ENCODE results near the gene CAMTA1. TPM values are rescaled to one million over a fixed set of nuclear protein-coding genes. Genes with fewer than 3 reads are reported as not detected.
"Not testable (repeated sequence)": the region's sequence is repeated elsewhere in the genome, so short reads cannot be mapped to it uniquely, and the experiment has no call there.

The CAMTA1 gene
- total RNA-seq, 1 donor from 2014 or later = 166 TPM

GRCh38 chr1:7302873-7303272 is 517.6 kb downstream of the CAMTA1 start:
- intact Hi-C loops (cut with micrococcal nuclease) = no loop called here
- ATAC-seq (no peak), DNase-seq (no peak)

DNA sequence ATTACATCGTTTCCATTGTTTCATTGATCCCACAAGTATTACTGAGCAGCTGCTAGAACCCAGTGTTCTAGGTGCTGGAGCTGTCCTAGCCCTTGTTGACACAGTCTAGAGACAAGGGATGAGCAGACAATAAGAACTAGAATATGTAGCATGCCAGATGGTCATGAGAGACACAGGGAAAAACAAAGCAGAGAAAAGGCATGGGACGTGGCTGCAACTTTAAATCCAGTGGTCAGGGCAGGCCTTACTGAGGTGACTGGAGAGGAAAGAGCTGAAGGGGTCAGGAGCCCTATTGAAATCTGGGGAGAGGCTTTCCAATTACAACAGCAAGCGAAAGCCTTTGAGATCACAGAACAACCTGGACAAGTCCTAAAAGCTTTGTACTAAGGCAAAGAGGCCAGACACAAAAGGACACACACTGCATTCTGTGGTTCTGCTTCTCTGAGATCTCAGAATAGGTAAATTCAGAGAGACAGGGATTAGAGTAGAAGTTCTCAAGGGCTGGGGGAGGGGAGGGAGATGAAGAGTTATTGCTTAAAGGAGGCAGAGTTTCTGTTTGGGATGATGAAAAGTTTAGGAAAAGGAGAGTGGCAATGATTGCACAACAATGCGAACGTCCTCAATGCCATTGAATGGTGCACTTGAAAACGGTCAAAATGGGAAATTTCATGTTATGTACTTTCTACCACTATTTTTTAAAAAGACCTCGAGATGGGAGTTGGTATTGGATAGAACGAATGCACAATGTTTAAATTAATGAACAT is 518.5 kb downstream of the CAMTA1 start:
- ATAC-seq = no peak
- no peak for DNase-seq
- intact Hi-C loops (cut with micrococcal nuclease) = no loop called here

DNA sequence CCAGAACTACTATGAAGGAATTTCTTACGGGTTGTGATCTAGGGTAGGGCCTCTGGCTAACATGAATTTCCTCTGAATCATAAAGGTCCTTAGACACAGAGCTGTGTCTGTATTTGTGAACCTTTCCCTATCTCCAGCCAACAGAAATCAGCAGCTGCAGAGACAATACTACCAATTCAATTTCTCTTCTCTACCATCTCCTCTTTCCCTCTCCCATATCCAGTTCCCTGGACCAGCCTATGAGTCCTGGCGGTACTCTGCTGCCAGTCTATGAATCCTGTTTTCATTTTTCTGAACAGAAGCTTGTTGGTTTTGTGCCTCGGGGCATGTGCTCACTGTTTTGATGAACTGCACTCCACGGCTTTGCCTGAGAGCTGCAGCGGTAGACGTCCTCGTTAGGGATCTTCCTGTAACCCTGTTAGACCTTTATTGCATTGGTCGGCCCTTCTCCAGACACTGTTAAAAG is 527.9 kb downstream of the CAMTA1 start:
- ATAC-seq (no peak), DNase-seq (no peak)
- intact Hi-C loops (cut with micrococcal nuclease) = no loop called here

- ATAC-seq (no peak), DNase-seq (no peak)
- intact Hi-C loops (cut with micrococcal nuclease) = no loop called here
Measured at GRCh38 chr1:7313826-7314225, 528.6 kb downstream of the CAMTA1 start.

DNA sequence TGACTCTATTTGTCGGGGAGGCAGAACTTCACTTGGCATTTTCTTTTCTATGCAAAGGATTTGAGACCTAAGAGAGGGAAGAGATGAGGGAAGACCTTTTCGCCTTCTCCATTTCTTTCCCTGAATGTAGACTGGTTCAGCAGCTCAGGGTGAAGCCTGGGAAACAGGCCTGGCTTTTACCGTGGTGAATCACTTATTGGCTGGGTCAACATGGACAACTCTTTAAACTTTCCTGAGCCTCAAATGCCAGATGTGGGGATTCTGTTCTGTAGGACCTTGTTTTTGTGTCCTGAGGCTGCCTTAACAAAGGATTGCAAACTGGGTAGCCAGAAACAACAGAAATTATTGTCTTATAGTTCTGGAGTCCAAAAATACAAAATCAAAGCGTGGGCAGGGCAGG is 530.1 kb downstream of the CAMTA1 start:
- intact Hi-C loops (cut with micrococcal nuclease) = no loop called here
- no peak for DNase-seq
- ATAC-seq = no peak

- ATAC-seq (no peak), DNase-seq (no peak)
- intact Hi-C loops (cut with micrococcal nuclease) = no loop called here
Measured at GRCh38 chr1:7315946-7316345, 530.7 kb downstream of the CAMTA1 start.

DNA sequence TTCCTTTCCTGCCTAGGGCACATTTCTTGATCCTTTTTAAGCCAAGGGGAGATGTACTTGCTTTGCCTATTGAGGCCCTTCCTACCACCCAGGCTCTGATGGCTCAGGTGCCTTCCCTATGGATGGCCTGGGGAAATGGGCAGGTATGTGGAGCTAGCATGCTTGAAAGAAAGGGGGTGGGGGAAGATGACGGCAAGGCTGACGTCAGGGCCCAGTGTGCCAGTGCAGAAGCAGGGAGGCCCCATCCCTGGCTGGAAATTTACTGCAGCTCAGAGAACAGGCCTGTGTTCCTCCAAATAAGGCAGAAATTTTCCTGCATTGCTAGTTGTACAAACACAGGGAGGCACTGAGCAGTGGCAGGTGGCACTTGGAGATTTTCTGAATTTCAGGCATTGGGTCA is 532.6 kb downstream of the CAMTA1 start:
- DNase-seq (no peak), ATAC-seq (no peak)
- intact Hi-C loops (cut with micrococcal nuclease) = no loop called here

- ATAC-seq (no peak), DNase-seq (no peak)
- intact Hi-C loops (cut with micrococcal nuclease) = no loop called here
Measured at GRCh38 chr1:7319196-7319595, 533.9 kb downstream of the CAMTA1 start.

DNA sequence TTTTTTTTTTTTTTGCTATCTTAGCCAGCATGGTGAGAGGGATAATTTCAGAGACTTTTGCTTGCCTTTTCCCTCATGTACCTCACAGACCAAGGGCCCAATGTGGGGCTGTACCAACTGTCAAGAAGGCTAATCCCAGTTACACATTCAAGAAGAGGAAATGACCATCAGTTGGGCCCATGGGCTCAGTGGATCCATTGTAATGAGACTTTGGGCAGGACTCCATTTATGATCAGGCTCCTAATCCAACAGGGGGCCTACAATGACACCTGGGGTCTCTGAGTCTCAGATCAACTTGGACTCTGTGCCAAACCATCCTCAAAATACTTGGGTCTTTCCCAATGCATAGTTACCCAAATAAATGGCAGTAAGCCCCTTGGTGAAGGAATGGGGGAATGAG is 535.4 kb downstream of the CAMTA1 start:
- intact Hi-C loops (cut with micrococcal nuclease) = no loop called here
- ATAC-seq = no peak
- no peak for DNase-seq

GRCh38 chr1:7322283-7322785 is 537.1 kb downstream of the CAMTA1 start:
- no peak for DNase-seq
- intact Hi-C loops (cut with micrococcal nuclease) = no loop called here
- ATAC-seq = no peak

DNA sequence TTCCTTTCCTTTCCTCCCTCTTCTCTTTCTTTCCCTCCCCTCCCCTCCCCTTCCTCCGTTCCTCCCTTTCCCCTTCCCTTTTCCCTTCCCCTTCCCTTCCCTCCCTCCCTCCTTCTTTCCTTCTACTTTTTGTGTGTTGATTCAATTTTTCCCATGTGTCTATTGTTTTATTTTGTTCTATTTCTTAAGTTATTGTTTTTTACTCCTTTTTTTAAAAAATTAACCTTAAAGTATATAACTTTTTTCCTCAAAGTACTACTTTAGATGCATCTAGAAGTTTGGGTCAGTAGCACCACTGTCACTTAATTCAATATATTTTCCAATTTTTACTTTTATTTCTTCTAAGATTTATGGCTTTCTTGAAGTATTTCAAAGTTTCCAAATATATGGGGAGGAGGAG is 537.7 kb downstream of the CAMTA1 start:
- no peak for DNase-seq
- intact Hi-C loops (cut with micrococcal nuclease) = no loop called here
- ATAC-seq = no peak

- intact Hi-C loops (cut with micrococcal nuclease) = no loop called here
- DNase-seq (no peak), ATAC-seq (no peak)
Measured at GRCh38 chr1:7325254-7325653, 540.0 kb downstream of the CAMTA1 start.

DNA sequence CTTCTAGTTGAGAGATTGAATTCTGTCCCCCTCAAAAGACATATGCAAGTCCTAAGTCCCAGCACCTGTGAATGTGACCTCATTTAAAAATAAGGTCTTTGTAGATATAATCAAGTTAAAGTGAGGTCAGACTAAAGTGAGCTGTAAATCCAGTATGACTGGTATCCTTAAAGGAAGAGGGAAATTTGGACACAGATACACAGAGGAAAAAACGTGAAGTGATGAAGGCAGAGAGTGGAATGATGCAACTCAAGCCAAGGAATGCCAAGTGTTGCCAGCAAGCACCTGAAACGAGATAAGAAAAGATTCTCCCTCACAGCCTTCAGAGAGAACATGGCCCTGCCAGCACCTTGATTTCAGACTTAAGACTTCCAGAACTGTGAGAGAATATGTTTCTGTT is 541.1 kb downstream of the CAMTA1 start:
- intact Hi-C loops (cut with micrococcal nuclease) = no loop called here
- ATAC-seq = no peak

GRCh38 chr1:7327849-7328248 is 542.6 kb downstream of the CAMTA1 start:
- DNase-seq = no peak
- ATAC-seq = no peak
- intact Hi-C loops (cut with micrococcal nuclease) = no loop called here

More for the DNA sequence above, 541.1 kb downstream of the CAMTA1 start:
- no peak for DNase-seq

DNA sequence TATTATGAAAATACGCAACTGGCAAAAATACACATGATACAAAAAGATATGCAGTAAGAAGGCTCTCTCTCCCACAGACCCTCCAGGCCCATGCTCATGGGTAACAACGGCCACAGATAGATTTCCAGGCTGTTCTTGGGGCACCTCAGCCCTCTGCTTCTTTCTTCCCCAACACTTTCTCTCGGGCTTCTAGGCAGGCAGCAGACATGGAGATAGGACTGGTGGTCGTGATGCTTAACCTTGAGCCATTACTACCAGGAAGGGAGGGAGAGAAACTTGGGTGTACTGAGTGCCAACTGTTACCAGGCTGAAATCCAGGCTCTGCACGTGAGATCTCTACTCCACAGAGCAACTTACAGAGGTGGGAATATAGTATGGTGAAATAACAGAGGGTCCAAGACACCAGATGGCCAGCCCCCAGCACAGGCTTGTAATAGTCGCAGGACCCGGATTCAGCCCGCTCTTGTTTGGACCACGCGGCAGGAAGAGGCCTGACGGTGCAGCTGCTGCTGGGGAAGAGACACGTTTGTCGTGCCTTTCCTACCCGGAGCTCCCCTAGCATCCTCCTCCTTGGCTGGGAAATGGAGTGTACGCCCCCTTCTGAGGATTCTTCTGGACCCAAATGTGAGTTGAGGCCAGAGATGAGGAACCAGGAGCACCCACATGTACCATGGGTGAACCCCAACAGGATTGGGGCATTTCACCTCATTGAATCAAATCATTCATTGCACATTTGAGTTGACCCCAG is 544.8 kb downstream of the CAMTA1 start:
- no peak for DNase-seq
- ATAC-seq = no peak
- intact Hi-C loops (cut with micrococcal nuclease) = no loop called here

- DNase-seq; ATAC-seq; intact Hi-C loops (cut with micrococcal nuclease): not testable (repeated sequence)
Measured at GRCh38 chr1:7330726-7331125, 545.5 kb downstream of the CAMTA1 start.

DNA sequence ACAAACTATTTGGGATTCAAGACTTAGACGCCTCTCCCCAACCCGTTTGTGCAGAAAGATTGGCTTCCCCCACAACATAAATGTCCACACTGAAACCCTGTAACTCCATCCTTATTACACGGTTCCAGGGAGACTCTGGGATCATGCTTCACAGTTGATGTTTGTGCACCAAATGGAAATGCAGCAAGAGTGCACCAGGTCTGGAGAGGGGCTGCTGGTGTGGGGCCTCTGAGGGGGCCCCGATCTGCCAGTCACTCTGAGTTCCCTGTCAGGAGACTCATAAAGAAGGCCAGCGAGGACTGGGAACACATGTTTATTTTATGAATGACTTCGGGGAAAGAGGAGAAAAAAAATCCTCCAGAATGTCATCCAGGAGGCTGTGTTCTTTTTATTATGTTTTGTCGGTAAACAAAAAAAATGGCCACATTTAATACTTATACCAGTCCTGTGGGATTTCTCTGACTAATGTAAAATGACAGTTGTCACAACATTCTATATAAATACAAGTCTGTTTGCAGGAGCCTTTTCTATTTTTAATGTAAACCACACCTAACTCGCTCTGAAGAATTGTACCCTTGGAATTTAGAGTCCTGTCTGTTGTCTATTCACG is 546.8 kb downstream of the CAMTA1 start:
- ATAC-seq = no peak
- intact Hi-C loops (cut with micrococcal nuclease) = no loop called here
- DNase-seq = no peak

DNA sequence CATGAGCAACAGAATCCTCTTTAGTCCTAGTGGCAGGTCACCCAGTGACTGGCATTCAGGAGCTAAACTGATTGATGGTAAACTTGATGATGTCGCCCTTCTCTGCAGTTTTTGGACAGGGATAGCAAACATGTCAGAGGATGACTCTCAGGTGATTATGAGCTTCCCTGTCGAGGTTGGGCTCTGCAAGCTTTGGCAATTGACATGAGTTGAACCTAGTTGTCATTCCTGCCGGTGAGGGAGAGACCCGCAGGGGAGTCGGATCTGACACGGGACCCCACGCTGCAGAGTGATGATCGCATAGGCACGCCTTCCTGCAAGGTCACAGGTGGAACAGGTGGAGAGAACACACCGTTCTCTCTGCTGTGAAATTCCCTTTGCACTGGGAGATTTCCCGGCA is 547.8 kb downstream of the CAMTA1 start:
- DNase-seq (no peak), ATAC-seq (no peak)
- intact Hi-C loops (cut with micrococcal nuclease) = no loop called here

GRCh38 chr1:7333620-7334019 is 548.4 kb downstream of the CAMTA1 start:
- intact Hi-C loops (cut with micrococcal nuclease) = no loop called here
- DNase-seq (no peak), ATAC-seq (no peak)

DNA sequence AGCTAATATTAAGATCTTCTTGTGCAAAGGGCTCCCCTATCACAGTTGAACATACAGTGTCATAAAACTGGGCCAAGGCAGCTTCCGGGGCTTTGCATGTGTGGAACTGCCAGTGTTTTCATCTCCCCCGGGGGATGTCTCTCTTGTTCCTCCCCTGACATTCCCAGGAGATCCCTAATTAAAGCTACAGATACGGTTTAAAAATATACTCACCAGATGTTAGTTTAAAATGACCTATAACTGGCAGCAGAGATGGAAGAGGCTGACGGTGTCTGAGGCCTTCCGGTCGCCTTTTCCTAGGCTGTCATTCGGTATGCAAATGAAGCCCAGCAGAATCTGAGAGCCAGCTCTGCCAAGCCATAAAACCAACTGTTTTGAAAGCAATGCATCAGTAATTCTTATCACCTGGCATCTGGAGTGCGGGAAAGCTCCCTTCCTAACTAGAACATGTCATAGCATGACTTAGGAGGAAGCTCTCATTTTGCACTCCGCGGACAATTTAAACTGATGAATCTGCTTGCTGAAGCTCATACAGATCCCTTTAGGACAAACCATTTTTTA is 549.3 kb downstream of the CAMTA1 start:
- DNase-seq (no peak), ATAC-seq (peak; percentile 70)
- intact Hi-C loops (cut with micrococcal nuclease) = no loop called here
